WERI-Rb-1 (cell line): ENCODE results near the gene ASB10.

ENCODE experiments used
- DNase-seq: peaks from one replicate; pipeline ENCODE4 v3.0.0-alpha.2; 2020
- H3K27ac ChIP-seq: fragments of 250-450 bp; sonication (Bioruptor Pico); 2 replicates; pipeline ENCODE4 v1.5.1; 2020; ENCODE audit warnings: mild to moderate bottlenecking, moderate library complexity
- H3K27me3 ChIP-seq: fragments of 250-450 bp; sonication (Bioruptor Pico); 2 replicates; pipeline ENCODE4 v1.5.1; 2021; ENCODE audit warnings: mild to moderate bottlenecking, low read depth, moderate library complexity; ENCODE audit not compliant: insufficient read depth, severe bottlenecking
- H3K36me3 ChIP-seq: fragments of 250-450 bp; sonication (Bioruptor Pico); 2 replicates; pipeline ENCODE4 v1.5.1; 2020; ENCODE audit warnings: mild to moderate bottlenecking, moderate library complexity
- H3K4me3 ChIP-seq: 2 replicates; pipeline ENCODE4 v1.5.1; 2011; ENCODE audit warnings: low read depth, mild to moderate bottlenecking, control low read depth, low read length
- H3K9me3 ChIP-seq: fragments of 250-450 bp; sonication (Bioruptor Pico); 2 replicates; pipeline ENCODE4 v1.5.1; 2021; ENCODE audit warnings: mild to moderate bottlenecking, moderate library complexity; ENCODE audit not compliant: severe bottlenecking
- CTCF ChIP-seq: IDR thresholded peaks from 2 replicates; pipeline ENCODE4 v1.5.1; 2011; ENCODE audit warnings: low read depth, mild to moderate bottlenecking, control low read depth, inconsistent platforms, low read length

ASB10 gene

GRCh38 chr7:151133266-151133985 is 53.6 kb downstream of the ASB10 start:
- no peak overlapping the region for H3K4me3 ChIP-seq
- H3K27ac ChIP-seq, result no peak overlapping the region
- H3K9me3 ChIP-seq, result no peaks in the 10 kb centered on the region
- no peak for TF ChIP-seq CTCF
- H3K36me3 ChIP-seq, result peaks cover 70% of the 10 kb centered on the region
- H3K27me3 ChIP-seq, result no peaks in the 10 kb centered on the region
- DNase-seq, result no peak

- peaks cover 76% of the 10 kb centered on the region for H3K36me3 ChIP-seq
- no peaks in the 10 kb centered on the region for H3K9me3 ChIP-seq
- no peak overlapping the region for H3K4me3 ChIP-seq
- H3K27ac ChIP-seq, result no peak overlapping the region
- no peak for TF ChIP-seq CTCF
- no peak for DNase-seq
- no peaks in the 10 kb centered on the region for H3K27me3 ChIP-seq
Observed at GRCh38 chr7:151132461-151133205, 54.4 kb downstream of the ASB10 start.

GRCh38 chr7:151131592-151132293 is 55.3 kb downstream of the ASB10 start:
- Histone ChIP-seq H3K4me3 (no peak overlapping the region), H3K27ac (no peak overlapping the region), H3K36me3 (peaks cover 76% of the 10 kb centered on the region), H3K9me3 (no peaks in the 10 kb centered on the region), H3K27me3 (no peaks in the 10 kb centered on the region)
- no peak for TF ChIP-seq CTCF
- no peak for DNase-seq

- peaks cover 72% of the 10 kb centered on the region for H3K36me3 ChIP-seq
- no peak for DNase-seq
- H3K9me3 ChIP-seq, result no peaks in the 10 kb centered on the region
- TF ChIP-seq CTCF, result no peak
- H3K4me3 ChIP-seq, result no peak overlapping the region
- H3K27me3 ChIP-seq, result no peaks in the 10 kb centered on the region
- no peak overlapping the region for H3K27ac ChIP-seq
Observed at GRCh38 chr7:151131224-151131591, 55.8 kb downstream of the ASB10 start.

- Histone ChIP-seq H3K27ac (no peak overlapping the region), H3K9me3 (no peaks in the 10 kb centered on the region)
- no peak for TF ChIP-seq CTCF
Observed at GRCh38 chr7:151130741-151131157, 56.3 kb downstream of the ASB10 start.

More at GRCh38 chr7:151130741-151131157, 56.3 kb downstream of the ASB10 start:
- peaks cover 69% of the 10 kb centered on the region for H3K36me3 ChIP-seq
- H3K27me3 ChIP-seq, result no peaks in the 10 kb centered on the region
- no peak overlapping the region for H3K4me3 ChIP-seq
- no peak for DNase-seq
